Caco-2 (cell line): ENCODE measurements around the gene TMEM43. TPM values are rescaled to one million over a fixed set of nuclear protein-coding genes. Genes with fewer than 3 reads are reported as not detected.

ENCODE experiments used
- BruUV-seq: library from RNA; stranded (reverse); fragments of 400-500 nt; replicated peaks from 2 replicates; lab custom pipeline; 2021; lab: Mats Ljungman, UMichigan
- CTCF ChIA-PET: fragments of 300-600 bp; sonication (Branson Sonifier 250); formaldehyde crosslinking; loops from one replicate; lab custom pipeline; 2022; ENCODE audit warnings: antibody characterized with exemption; lab: Charles Lee
- POLR2A ChIA-PET: fragments of 300-600 bp; sonication (Branson Sonifier 250); formaldehyde crosslinking; loops from one replicate; lab custom pipeline; 2022; ENCODE audit warnings: antibody characterized with exemption; lab: Charles Lee
- DNase-seq, 2 experiments: peaks; one replicate each; pipeline versions ENCODE4 v3.0.0 to v3.0.0-alpha.2; 2020 to 2022
- H3K27me3 ChIP-seq: replicated peaks from 2 replicates; pipeline ENCODE4 v1.6.0; 2011; ENCODE audit warnings: low read length; ENCODE audit not compliant: control insufficient read depth, insufficient read depth
- H3K36me3 ChIP-seq: 2 replicates; pipeline ENCODE4 v1.5.1; 2011; ENCODE audit warnings: low read length; ENCODE audit not compliant: control insufficient read depth, insufficient read depth
- H3K4me1 ChIP-seq: fragments of 250-450 bp; sonication (Bioruptor Pico); 2 replicates; pipeline ENCODE4 v1.5.1; 2020; ENCODE audit warnings: mild to moderate bottlenecking
- H3K4me3 ChIP-seq: 2 replicates; pipeline ENCODE4 v1.5.1; 2011; ENCODE audit warnings: low read depth, mild to moderate bottlenecking, control low read depth, low read length
- H3K9me3 ChIP-seq: fragments of 250-450 bp; sonication (Bioruptor Pico); 2 replicates; pipeline ENCODE4 v1.5.1; 2020; ENCODE audit warnings: mild to moderate bottlenecking, moderate library complexity
- H3K27ac Mint-ChIP-seq: one replicate; pipeline ENCODE4 v1.8.0; 2022; ENCODE audit warnings: mixed read lengths; ENCODE audit not compliant: unreplicated experiment
- H3K27me3 Mint-ChIP-seq: one replicate; pipeline ENCODE4 v1.8.0; 2022; ENCODE audit warnings: mixed read lengths; ENCODE audit not compliant: insufficient read depth, unreplicated experiment
- H3K36me3 Mint-ChIP-seq: one replicate; pipeline ENCODE4 v1.8.0; 2022; ENCODE audit warnings: mild to moderate bottlenecking, mixed read lengths; ENCODE audit not compliant: insufficient read depth, unreplicated experiment
- H3K4me1 Mint-ChIP-seq: one replicate; pipeline ENCODE4 v1.8.0; 2022; ENCODE audit warnings: low read depth, mixed read lengths; ENCODE audit not compliant: unreplicated experiment
- H3K4me3 Mint-ChIP-seq: one replicate; pipeline ENCODE4 v1.8.0; 2022; ENCODE audit warnings: mild to moderate bottlenecking, moderate library complexity, mixed read lengths; ENCODE audit not compliant: unreplicated experiment
- H3K9me3 Mint-ChIP-seq: one replicate; pipeline ENCODE4 v1.8.0; 2022; ENCODE audit warnings: mixed read lengths; ENCODE audit not compliant: unreplicated experiment
- intact Hi-C: fragments of 100-400 bp; cut with micrococcal nuclease; formaldehyde crosslinking; loops from one replicate; pipeline ENCODE4 v1.10.0; 2022; ENCODE audit not compliant: unreplicated experiment
- total RNA-seq: library from RNA; stranded (reverse); gene quantifications from 2 replicates; pipeline ENCODE4 v1.2.3, GENCODE V29; 2022
- TF ChIP-seq, protein P1 (sequence below), 2 experiments: fragments of 200-600 bp in 1 of 2; IDR thresholded peaks; 1 replicate in 1 of 2; 2 replicates in 1 of 2; pipeline versions ENCODE4 v1.5.1 to v1.8.0; 2011 to 2022; ENCODE audit warnings: antibody characterized with exemption in 1 of 2, control low read depth in 1 of 2, inconsistent platforms in 1 of 2, low read depth in 1 of 2, low read length in 1 of 2, mild to moderate bottlenecking in 1 of 2, moderate library complexity in 1 of 2; ENCODE audit not compliant: insufficient read depth in 1 of 2, severe bottlenecking in 1 of 2, unreplicated experiment in 1 of 2

The TMEM43 gene
- total RNA-seq, 1 experiment from 2014 or later = 35.2 TPM

DNA sequence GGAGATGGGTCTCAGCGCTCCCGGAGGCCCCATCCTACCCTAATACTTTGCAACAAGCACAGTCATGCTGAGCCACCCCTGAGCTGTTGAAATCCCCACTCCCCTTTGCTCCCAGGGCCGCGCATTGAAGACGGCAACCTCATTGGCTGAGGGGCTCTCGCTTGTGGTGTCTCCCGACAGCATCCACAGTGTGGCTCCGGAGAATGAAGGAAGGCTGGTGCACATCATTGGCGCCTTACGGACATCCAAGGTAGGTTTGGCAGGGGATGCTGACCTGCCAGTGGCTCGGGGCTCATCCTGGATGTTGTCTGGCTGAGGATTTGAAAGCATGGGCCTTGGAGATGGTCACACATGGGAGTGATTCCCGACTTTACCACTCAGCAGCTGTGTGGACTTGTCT, 5.9 kb downstream of the TMEM43 start:
- Mint-ChIP-seq H3K36me3 (peaks cover 33% of the 10 kb centered on the region), H3K4me1 (no peaks in the 10 kb centered on the region), H3K4me3 (no peak overlapping the region), H3K27ac (no peak overlapping the region), H3K9me3 (no peaks in the 10 kb centered on the region), H3K27me3 (no peaks in the 10 kb centered on the region)
- TF ChIP-seq, protein P1, sequence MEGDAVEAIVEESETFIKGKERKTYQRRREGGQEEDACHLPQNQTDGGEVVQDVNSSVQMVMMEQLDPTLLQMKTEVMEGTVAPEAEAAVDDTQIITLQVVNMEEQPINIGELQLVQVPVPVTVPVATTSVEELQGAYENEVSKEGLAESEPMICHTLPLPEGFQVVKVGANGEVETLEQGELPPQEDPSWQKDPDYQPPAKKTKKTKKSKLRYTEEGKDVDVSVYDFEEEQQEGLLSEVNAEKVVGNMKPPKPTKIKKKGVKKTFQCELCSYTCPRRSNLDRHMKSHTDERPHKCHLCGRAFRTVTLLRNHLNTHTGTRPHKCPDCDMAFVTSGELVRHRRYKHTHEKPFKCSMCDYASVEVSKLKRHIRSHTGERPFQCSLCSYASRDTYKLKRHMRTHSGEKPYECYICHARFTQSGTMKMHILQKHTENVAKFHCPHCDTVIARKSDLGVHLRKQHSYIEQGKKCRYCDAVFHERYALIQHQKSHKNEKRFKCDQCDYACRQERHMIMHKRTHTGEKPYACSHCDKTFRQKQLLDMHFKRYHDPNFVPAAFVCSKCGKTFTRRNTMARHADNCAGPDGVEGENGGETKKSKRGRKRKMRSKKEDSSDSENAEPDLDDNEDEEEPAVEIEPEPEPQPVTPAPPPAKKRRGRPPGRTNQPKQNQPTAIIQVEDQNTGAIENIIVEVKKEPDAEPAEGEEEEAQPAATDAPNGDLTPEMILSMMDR (IDR thresholded peaks at IDR 0.05; ENCODE audit: insufficient read depth in 1 of 2, low read depth in 1 of 2, low read length in 1 of 2, severe bottlenecking in 1 of 2, unreplicated experiment in 1 of 2) = no peak
- DNase-seq = no peak
- POLR2A ChIA-PET = no interaction called here
- H3K36me3 ChIP-seq = peaks cover 7% of the 10 kb centered on the region
- H3K4me1 ChIP-seq = peaks cover 7% of the 10 kb centered on the region; the same call in 1 of the 2 replicates
- BruUV-seq = no TSS peak
- intact Hi-C loops = no loop called here
- no peak overlapping the region for H3K4me3 ChIP-seq
- H3K27me3 ChIP-seq = no peaks in the 10 kb centered on the region
- CTCF ChIA-PET = no interaction called here
- no peaks in the 10 kb centered on the region for H3K9me3 ChIP-seq

GRCh38 chr3:14131134-14131533, 6.3 kb downstream of the TMEM43 start:
- ChIA-PET POLR2A (no interaction called here), CTCF (no interaction called here)
- BruUV-seq = no TSS peak
- H3K4me3 Mint-ChIP-seq = no peak overlapping the region
- intact Hi-C loops = no loop called here
- peaks cover 34% of the 10 kb centered on the region for H3K36me3 Mint-ChIP-seq
- H3K27me3 Mint-ChIP-seq = no peaks in the 10 kb centered on the region
- H3K27ac Mint-ChIP-seq = no peak overlapping the region
- Histone ChIP-seq H3K9me3 (no peaks in the 10 kb centered on the region), H3K4me1 (peaks cover 5% of the 10 kb centered on the region; the same call in 1 of the 2 replicates), H3K4me3 (no peak overlapping the region), H3K36me3 (peaks cover 7% of the 10 kb centered on the region), H3K27me3 (no peaks in the 10 kb centered on the region)
- H3K9me3 Mint-ChIP-seq = no peaks in the 10 kb centered on the region
- no peak for DNase-seq
- TF ChIP-seq, protein P1 (IDR thresholded peaks at IDR 0.05; ENCODE audit: insufficient read depth in 1 of 2, low read depth in 1 of 2, low read length in 1 of 2, severe bottlenecking in 1 of 2, unreplicated experiment in 1 of 2) = no peak
- H3K4me1 Mint-ChIP-seq = no peaks in the 10 kb centered on the region

DNA sequence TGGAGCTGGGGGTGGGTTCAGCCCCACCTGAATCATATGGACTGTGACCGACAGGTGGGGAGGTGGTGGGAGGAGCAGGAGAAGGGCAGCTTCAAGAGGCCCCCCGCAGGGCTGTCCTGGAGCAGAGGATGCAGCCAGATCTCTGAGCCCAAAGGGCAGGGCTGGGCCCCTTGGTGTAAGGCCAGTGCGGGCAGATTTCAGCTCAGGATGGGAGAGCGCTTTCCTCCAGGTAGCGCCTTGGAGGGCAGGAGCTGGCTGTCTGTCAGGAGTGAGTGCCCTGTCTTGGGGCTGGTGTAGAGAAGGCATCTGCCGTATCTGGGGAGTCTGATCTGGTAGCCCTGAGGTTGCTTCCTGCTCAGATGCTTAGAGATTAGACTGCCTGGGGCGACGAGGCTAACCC, 7.3 kb downstream of the TMEM43 start:
- CTCF ChIA-PET = no interaction called here
- no peaks in the 10 kb centered on the region for H3K4me1 Mint-ChIP-seq
- no peaks in the 10 kb centered on the region for H3K27me3 ChIP-seq
- H3K4me3 Mint-ChIP-seq = no peak overlapping the region
- H3K4me3 ChIP-seq = no peak overlapping the region
- peaks cover 37% of the 10 kb centered on the region for H3K36me3 Mint-ChIP-seq
- H3K9me3 Mint-ChIP-seq = no peaks in the 10 kb centered on the region
- no peaks in the 10 kb centered on the region for H3K27me3 Mint-ChIP-seq
- peaks cover 7% of the 10 kb centered on the region for H3K36me3 ChIP-seq
- H3K9me3 ChIP-seq = no peaks in the 10 kb centered on the region
- intact Hi-C loops = no loop called here
- no TSS peak for BruUV-seq
- H3K4me1 ChIP-seq = no peaks in the 10 kb centered on the region
- POLR2A ChIA-PET = no interaction called here
- H3K27ac Mint-ChIP-seq = no peak overlapping the region
- no peak for DNase-seq
- TF ChIP-seq, protein P1 (IDR thresholded peaks at IDR 0.05; ENCODE audit: insufficient read depth in 1 of 2, low read depth in 1 of 2, low read length in 1 of 2, severe bottlenecking in 1 of 2, unreplicated experiment in 1 of 2) = no peak
